KMS-11 (cell line): ENCODE measurements around the gene CUL4A.

Experiments
- H2AFZ ChIP-seq: fragments of 200-600 bp; sonication (generic); 2 replicates; pipeline ENCODE4 v1.6.1; 2016; ENCODE audit warnings: antibody characterized with exemption, mixed run types, low read depth
- H3K27ac ChIP-seq: fragments of 200-600 bp; sonication (generic); 2 replicates; pipeline ENCODE4 v1.6.1; 2016; ENCODE audit warnings: mild to moderate bottlenecking, mixed run types
- H3K27me3 ChIP-seq: fragments of 200-600 bp; sonication (generic); 2 replicates; pipeline ENCODE4 v1.6.1; 2017; ENCODE audit warnings: mild to moderate bottlenecking, low read depth, mixed run types, moderate library complexity; ENCODE audit not compliant: insufficient read depth
- H3K36me3 ChIP-seq: fragments of 200-600 bp; sonication (generic); 2 replicates; pipeline ENCODE4 v1.6.1; 2017; ENCODE audit warnings: mild to moderate bottlenecking, mixed run types; ENCODE audit not compliant: insufficient read depth
- H3K4me1 ChIP-seq: fragments of 200-600 bp; sonication (generic); 2 replicates; pipeline ENCODE4 v1.6.1; 2016; ENCODE audit warnings: mild to moderate bottlenecking, low read depth, mixed run types; ENCODE audit not compliant: poor library complexity, severe bottlenecking
- H3K4me2 ChIP-seq: fragments of 200-600 bp; sonication (generic); 2 replicates; pipeline ENCODE4 v1.7.0; 2016; ENCODE audit warnings: mild to moderate bottlenecking, mixed run types
- H3K4me3 ChIP-seq: fragments of 200-600 bp; sonication (generic); IDR thresholded peaks from 2 replicates; pipeline ENCODE4 v1.6.1; 2017; ENCODE audit warnings: low read depth, low read length, mixed read lengths; ENCODE audit not compliant: insufficient read depth
- H3K79me2 ChIP-seq: fragments of 200-600 bp; sonication (generic); 2 replicates; pipeline ENCODE4 v1.6.1; 2016; ENCODE audit warnings: low read depth, mixed run types; ENCODE audit not compliant: insufficient read depth
- H3K9ac ChIP-seq: fragments of 200-600 bp; sonication (generic); 2 replicates; pipeline ENCODE4 v1.6.1; 2016; ENCODE audit warnings: mild to moderate bottlenecking, mixed run types
- H4K20me1 ChIP-seq: fragments of 200-600 bp; sonication (generic); 2 replicates; pipeline ENCODE4 v1.6.1; 2016; ENCODE audit warnings: mild to moderate bottlenecking, mixed run types; ENCODE audit not compliant: insufficient read depth
- TF ChIP-seq, protein P1 (sequence below): fragments of 200-600 bp; sonication (generic); conservative IDR thresholded peaks from 2 replicates; pipeline ENCODE4 v1.6.1; 2017; ENCODE audit warnings: low read depth, mild to moderate bottlenecking, antibody characterized with exemption, low read length, moderate library complexity, mixed read lengths

Gene CUL4A

GRCh38 chr13:113229791-113230190 is 20.4 kb downstream of the CUL4A start:
- no peak overlapping the region for H3K9ac ChIP-seq
- no peak overlapping the region for H3K4me2 ChIP-seq
- H3K27me3 ChIP-seq, result no peaks in the 10 kb centered on the region
- H3K4me1 ChIP-seq, result no peaks in the 10 kb centered on the region
- H3K4me3 ChIP-seq, result no peak overlapping the region
- H4K20me1 ChIP-seq, result no peaks in the 10 kb centered on the region
- no peak overlapping the region for H3K27ac ChIP-seq
- TF ChIP-seq, protein P1, sequence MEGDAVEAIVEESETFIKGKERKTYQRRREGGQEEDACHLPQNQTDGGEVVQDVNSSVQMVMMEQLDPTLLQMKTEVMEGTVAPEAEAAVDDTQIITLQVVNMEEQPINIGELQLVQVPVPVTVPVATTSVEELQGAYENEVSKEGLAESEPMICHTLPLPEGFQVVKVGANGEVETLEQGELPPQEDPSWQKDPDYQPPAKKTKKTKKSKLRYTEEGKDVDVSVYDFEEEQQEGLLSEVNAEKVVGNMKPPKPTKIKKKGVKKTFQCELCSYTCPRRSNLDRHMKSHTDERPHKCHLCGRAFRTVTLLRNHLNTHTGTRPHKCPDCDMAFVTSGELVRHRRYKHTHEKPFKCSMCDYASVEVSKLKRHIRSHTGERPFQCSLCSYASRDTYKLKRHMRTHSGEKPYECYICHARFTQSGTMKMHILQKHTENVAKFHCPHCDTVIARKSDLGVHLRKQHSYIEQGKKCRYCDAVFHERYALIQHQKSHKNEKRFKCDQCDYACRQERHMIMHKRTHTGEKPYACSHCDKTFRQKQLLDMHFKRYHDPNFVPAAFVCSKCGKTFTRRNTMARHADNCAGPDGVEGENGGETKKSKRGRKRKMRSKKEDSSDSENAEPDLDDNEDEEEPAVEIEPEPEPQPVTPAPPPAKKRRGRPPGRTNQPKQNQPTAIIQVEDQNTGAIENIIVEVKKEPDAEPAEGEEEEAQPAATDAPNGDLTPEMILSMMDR, result no peak
- H3K36me3 ChIP-seq, result no peaks in the 10 kb centered on the region
- H2AFZ ChIP-seq, result no peak overlapping the region
- no peaks in the 10 kb centered on the region for H3K79me2 ChIP-seq

- TF ChIP-seq, protein P1, result no peak
- Histone ChIP-seq H3K4me1 (no peaks in the 10 kb centered on the region), H3K27ac (no peak overlapping the region), H2AFZ (no peak overlapping the region), H3K4me3 (no peak overlapping the region), H3K4me2 (no peak overlapping the region), H3K79me2 (no peaks in the 10 kb centered on the region), H4K20me1 (no peaks in the 10 kb centered on the region), H3K9ac (no peak overlapping the region), H3K36me3 (no peaks in the 10 kb centered on the region), H3K27me3 (no peaks in the 10 kb centered on the region)
These were observed 22.1 kb downstream of the CUL4A start for GRCh38 chr13:113231306-113232207.

DNA sequence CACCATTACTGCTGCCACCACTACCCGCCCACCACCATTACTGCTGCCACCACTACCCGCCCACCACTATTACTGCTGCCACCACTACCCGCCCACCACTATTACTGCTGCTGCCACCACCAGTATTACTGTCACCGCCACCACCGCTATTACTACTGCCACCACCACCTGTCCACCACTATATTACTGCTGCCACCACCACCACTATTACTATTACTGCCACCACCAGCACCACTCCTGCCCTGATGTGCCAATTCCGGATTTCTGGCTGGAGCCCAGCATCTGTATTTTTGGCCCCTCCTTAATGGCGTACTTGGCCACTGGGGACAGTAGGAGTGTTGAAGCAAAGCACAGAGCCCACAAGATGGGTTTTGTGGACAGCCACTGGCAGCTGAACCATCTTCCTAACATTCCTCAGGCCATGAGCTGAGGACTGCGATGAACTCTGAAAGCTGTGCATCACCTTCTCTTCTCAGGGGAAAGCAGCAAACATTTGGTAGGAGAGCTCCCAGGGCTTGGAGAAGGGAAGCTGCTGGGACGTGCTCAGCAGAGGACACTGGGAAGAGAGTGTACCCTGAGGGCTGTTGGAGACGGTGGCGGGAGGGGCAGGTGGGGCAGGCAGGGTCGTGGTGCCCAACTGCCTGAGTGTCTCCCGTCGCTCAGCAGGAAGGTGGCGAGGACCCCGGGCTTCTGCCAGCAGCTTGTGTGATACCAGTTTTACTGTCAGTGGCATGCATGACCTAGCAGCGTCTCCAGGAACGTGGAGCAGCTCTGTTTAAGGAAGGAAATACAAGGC is 23.0 kb downstream of the CUL4A start:
- Histone ChIP-seq H3K79me2 (no peaks in the 10 kb centered on the region), H3K4me3 (no peak overlapping the region), H4K20me1 (no peaks in the 10 kb centered on the region), H3K4me1 (no peaks in the 10 kb centered on the region), H3K27me3 (no peaks in the 10 kb centered on the region), H3K9ac (no peak overlapping the region), H2AFZ (no peak overlapping the region), H3K4me2 (no peak overlapping the region), H3K36me3 (no peaks in the 10 kb centered on the region), H3K27ac (no peak overlapping the region)
- TF ChIP-seq, protein P1, result no peak

DNA sequence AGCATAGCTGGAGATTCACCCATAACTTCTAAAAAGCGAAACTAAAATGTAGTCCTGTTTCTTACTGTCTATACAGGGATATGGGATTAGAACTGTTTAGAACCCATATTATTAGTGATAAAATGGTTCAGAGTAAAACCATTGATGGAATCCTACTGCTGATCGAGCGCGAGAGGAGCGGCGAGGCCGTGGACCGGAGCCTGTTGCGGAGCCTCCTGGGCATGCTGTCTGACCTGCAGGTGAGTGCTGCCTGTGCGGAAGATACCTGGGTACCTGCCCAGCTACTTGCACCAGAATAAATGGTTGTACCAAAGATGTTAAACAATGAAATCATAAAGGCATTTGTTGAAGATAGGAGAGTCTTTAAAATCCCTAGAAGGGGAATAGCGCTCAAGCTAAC is 23.7 kb downstream of the CUL4A start:
- Histone ChIP-seq H3K4me3 (no peak overlapping the region), H2AFZ (no peak overlapping the region), H3K9ac (no peak overlapping the region), H3K27ac (no peak overlapping the region), H3K79me2 (no peaks in the 10 kb centered on the region), H4K20me1 (no peaks in the 10 kb centered on the region), H3K4me1 (no peaks in the 10 kb centered on the region), H3K4me2 (no peak overlapping the region), H3K36me3 (no peaks in the 10 kb centered on the region), H3K27me3 (no peaks in the 10 kb centered on the region)
- TF ChIP-seq, protein P1, result no peak
